Progenitor cell of endocrine pancreas (in vitro differentiated cells): ENCODE results near the gene DLGAP1. TPM values are rescaled to one million over a fixed set of nuclear protein-coding genes. Genes with fewer than 3 reads are reported as not detected.

Experiments
- DNase-seq: peaks from one replicate; pipeline ENCODE4 v3.0.0; 2021; ENCODE audit warnings: low spot score; ENCODE audit not compliant: unreplicated experiment
- H3K27ac Mint-ChIP-seq: 2 replicates; pipeline ENCODE4 v1.8.0; 2021; ENCODE audit warnings: mild to moderate bottlenecking, moderate library complexity, mixed read lengths
- H3K27me3 Mint-ChIP-seq: 2 replicates; pipeline ENCODE4 v1.8.0; 2021; ENCODE audit warnings: mixed read lengths
- H3K36me3 Mint-ChIP-seq: 2 replicates; pipeline ENCODE4 v1.8.0; 2022; ENCODE audit warnings: mixed read lengths; ENCODE audit not compliant: insufficient read depth
- H3K4me1 Mint-ChIP-seq: 2 replicates; pipeline ENCODE4 v1.8.0; 2021; ENCODE audit warnings: low read depth, mixed read lengths
- H3K4me3 Mint-ChIP-seq: 2 replicates; pipeline ENCODE4 v1.8.0; 2021; ENCODE audit warnings: low read depth, mild to moderate bottlenecking, moderate library complexity, mixed read lengths
- H3K9me3 Mint-ChIP-seq: 2 replicates; pipeline ENCODE4 v1.8.0; 2021; ENCODE audit warnings: low read depth, mixed read lengths
- total RNA-seq: library from RNA; stranded (reverse); gene quantifications from 2 replicates; pipeline ENCODE4 v1.2.1, GENCODE V29; 2021
- TF ChIP-seq, protein P1 (sequence below): fragments of 200-600 bp; sonication (generic); IDR thresholded peaks from one replicate; pipeline ENCODE4 v1.5.0; 2021; ENCODE audit warnings: antibody characterized with exemption, mild to moderate bottlenecking; ENCODE audit not compliant: unreplicated experiment

The DLGAP1 gene
- total RNA-seq, 1 donor from 2014 or later, result 16.7 TPM

- H3K36me3 Mint-ChIP-seq, result no peaks in the 10 kb centered on the region
Measured at GRCh38 chr18:3902676-3903075, 552.4 kb downstream of the DLGAP1 start.

GRCh38 chr18:3901811-3902210 lies 553.3 kb downstream of the DLGAP1 start:
- Mint-ChIP-seq H3K27ac (no peak overlapping the region), H3K4me1 (peaks cover 19% of the 10 kb centered on the region), H3K27me3 (no peaks in the 10 kb centered on the region), H3K36me3 (no peaks in the 10 kb centered on the region), H3K4me3 (no peak overlapping the region), H3K9me3 (no peaks in the 10 kb centered on the region)
- TF ChIP-seq, protein P1, sequence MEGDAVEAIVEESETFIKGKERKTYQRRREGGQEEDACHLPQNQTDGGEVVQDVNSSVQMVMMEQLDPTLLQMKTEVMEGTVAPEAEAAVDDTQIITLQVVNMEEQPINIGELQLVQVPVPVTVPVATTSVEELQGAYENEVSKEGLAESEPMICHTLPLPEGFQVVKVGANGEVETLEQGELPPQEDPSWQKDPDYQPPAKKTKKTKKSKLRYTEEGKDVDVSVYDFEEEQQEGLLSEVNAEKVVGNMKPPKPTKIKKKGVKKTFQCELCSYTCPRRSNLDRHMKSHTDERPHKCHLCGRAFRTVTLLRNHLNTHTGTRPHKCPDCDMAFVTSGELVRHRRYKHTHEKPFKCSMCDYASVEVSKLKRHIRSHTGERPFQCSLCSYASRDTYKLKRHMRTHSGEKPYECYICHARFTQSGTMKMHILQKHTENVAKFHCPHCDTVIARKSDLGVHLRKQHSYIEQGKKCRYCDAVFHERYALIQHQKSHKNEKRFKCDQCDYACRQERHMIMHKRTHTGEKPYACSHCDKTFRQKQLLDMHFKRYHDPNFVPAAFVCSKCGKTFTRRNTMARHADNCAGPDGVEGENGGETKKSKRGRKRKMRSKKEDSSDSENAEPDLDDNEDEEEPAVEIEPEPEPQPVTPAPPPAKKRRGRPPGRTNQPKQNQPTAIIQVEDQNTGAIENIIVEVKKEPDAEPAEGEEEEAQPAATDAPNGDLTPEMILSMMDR, result no peak
- no peak for DNase-seq

More at GRCh38 chr18:3902676-3903075, 552.4 kb downstream of the DLGAP1 start:
- peaks cover 21% of the 10 kb centered on the region for H3K4me1 Mint-ChIP-seq
- no peaks in the 10 kb centered on the region for H3K27me3 Mint-ChIP-seq
- H3K4me3 Mint-ChIP-seq, result no peak overlapping the region
- TF ChIP-seq, protein P1, result no peak
- DNase-seq, result no peak
- no peaks in the 10 kb centered on the region for H3K9me3 Mint-ChIP-seq
- H3K27ac Mint-ChIP-seq, result peak overlapping the region; percentile 23

GRCh38 chr18:3901042-3901441 lies 554.1 kb downstream of the DLGAP1 start:
- TF ChIP-seq, protein P1, result no peak
- DNase-seq, result no peak
- Mint-ChIP-seq H3K9me3 (no peaks in the 10 kb centered on the region), H3K4me1 (peaks cover 13% of the 10 kb centered on the region), H3K27me3 (no peaks in the 10 kb centered on the region), H3K4me3 (no peak overlapping the region), H3K27ac (no peak overlapping the region), H3K36me3 (no peaks in the 10 kb centered on the region)

- H3K4me1 Mint-ChIP-seq, result peaks cover 13% of the 10 kb centered on the region
- no peak overlapping the region for H3K27ac Mint-ChIP-seq
- no peaks in the 10 kb centered on the region for H3K9me3 Mint-ChIP-seq
- DNase-seq, result no peak
- no peaks in the 10 kb centered on the region for H3K27me3 Mint-ChIP-seq
- H3K4me3 Mint-ChIP-seq, result no peak overlapping the region
- H3K36me3 Mint-ChIP-seq, result no peaks in the 10 kb centered on the region
- TF ChIP-seq, protein P1, result no peak
Measured at GRCh38 chr18:3900327-3900726, 554.8 kb downstream of the DLGAP1 start.

- Mint-ChIP-seq H3K36me3 (no peaks in the 10 kb centered on the region), H3K4me1 (peaks cover 13% of the 10 kb centered on the region), H3K27me3 (no peaks in the 10 kb centered on the region), H3K9me3 (no peaks in the 10 kb centered on the region), H3K27ac (no peak overlapping the region), H3K4me3 (no peak overlapping the region)
- no peak for DNase-seq
- TF ChIP-seq, protein P1, result no peak
Measured at GRCh38 chr18:3898861-3899613, 556.1 kb downstream of the DLGAP1 start.
